IPS-20b (cell line): ENCODE measurements around the gene CYP4V2.

Experiments used
- H3K27ac ChIP-seq: one replicate; pipeline ENCODE4 v1.5.1; 2013; ENCODE audit warnings: low read length
- H3K27me3 ChIP-seq: 2 replicates; pipeline ENCODE4 v1.6.1; 2013; ENCODE audit warnings: mild to moderate bottlenecking, low read length, inconsistent platforms; ENCODE audit not compliant: insufficient read depth
- H3K36me3 ChIP-seq: 2 replicates; pipeline ENCODE4 v1.6.1; 2013; ENCODE audit warnings: low read depth, mild to moderate bottlenecking, inconsistent platforms, low read length, moderate library complexity; ENCODE audit not compliant: insufficient read depth
- H3K4me1 ChIP-seq: 2 replicates; pipeline ENCODE4 v1.6.1; 2013; ENCODE audit warnings: mild to moderate bottlenecking, control low read depth, inconsistent platforms, low read length, moderate library complexity; ENCODE audit not compliant: insufficient read depth
- H3K4me3 ChIP-seq: 2 replicates; pipeline ENCODE4 v1.5.1; 2013; ENCODE audit warnings: mild to moderate bottlenecking, low read length, inconsistent platforms
- H3K9ac ChIP-seq: 2 replicates; pipeline ENCODE4 v1.6.1; 2013; ENCODE audit warnings: low read depth, mild to moderate bottlenecking, inconsistent platforms, low read length, moderate library complexity
- H3K9me3 ChIP-seq: 2 replicates; pipeline ENCODE4 v1.6.1; 2013; ENCODE audit warnings: mild to moderate bottlenecking, low read depth, low read length, inconsistent platforms; ENCODE audit not compliant: insufficient read depth

CYP4V2 gene

GRCh38 chr4:186190581-186191199 is 677 bp upstream of the CYP4V2 start:
- Histone ChIP-seq H3K4me1 (peaks cover 17% of the 10 kb centered on the region; the same call in 1 of the 2 replicates), H3K4me3 (peak overlapping the region; percentile 86), H3K9me3 (no peaks in the 10 kb centered on the region), H3K9ac (peak overlapping the region; percentile 85; the same call in 1 of the 2 replicates), H3K27ac (peak overlapping the region; percentile 30), H3K36me3 (no peaks in the 10 kb centered on the region), H3K27me3 (no peaks in the 10 kb centered on the region; the same call in 1 of the 2 replicates)

GRCh38 chr4:186192066-186192612 is 772 bp downstream of the CYP4V2 start:
- H3K27ac ChIP-seq = peak overlapping the region; percentile 54

GRCh38 chr4:186193851-186194250 is 2.5 kb downstream of the CYP4V2 start:
- H3K27ac ChIP-seq = no peak overlapping the region
- no peaks in the 10 kb centered on the region for H3K36me3 ChIP-seq
- no peak overlapping the region for H3K4me3 ChIP-seq
- H3K27me3 ChIP-seq = no peaks in the 10 kb centered on the region; the same call in 1 of the 2 replicates
- H3K9me3 ChIP-seq = no peaks in the 10 kb centered on the region
- H3K9ac ChIP-seq = no peak overlapping the region
- peaks cover 17% of the 10 kb centered on the region; the same call in 1 of the 2 replicates for H3K4me1 ChIP-seq

More at GRCh38 chr4:186192066-186192612, 772 bp downstream of the CYP4V2 start:
- no peaks in the 10 kb centered on the region for H3K36me3 ChIP-seq
- H3K9ac ChIP-seq = peak overlapping the region; percentile 85; the same call in 1 of the 2 replicates
- H3K4me3 ChIP-seq = peak overlapping the region; percentile 86
- H3K4me1 ChIP-seq = peaks cover 17% of the 10 kb centered on the region; the same call in 1 of the 2 replicates
- H3K9me3 ChIP-seq = no peaks in the 10 kb centered on the region
- no peaks in the 10 kb centered on the region; the same call in 1 of the 2 replicates for H3K27me3 ChIP-seq

- no peak overlapping the region for H3K27ac ChIP-seq
- H3K4me1 ChIP-seq = 0 out of 2 replicates have a peak, but pooled peaks cover 3% of the 10 kb centered on the region
- H3K27me3 ChIP-seq = no peaks in the 10 kb centered on the region
- H3K9me3 ChIP-seq = no peaks in the 10 kb centered on the region
- no peaks in the 10 kb centered on the region for H3K36me3 ChIP-seq
- no peak overlapping the region for H3K4me3 ChIP-seq
- no peak overlapping the region for H3K9ac ChIP-seq
Observed at GRCh38 chr4:186196063-186196462, 4.7 kb downstream of the CYP4V2 start.

- Histone ChIP-seq H3K36me3 (no peaks in the 10 kb centered on the region), H3K27ac (no peak overlapping the region), H3K9ac (no peak overlapping the region), H3K4me3 (no peak overlapping the region), H3K27me3 (no peaks in the 10 kb centered on the region), H3K9me3 (no peaks in the 10 kb centered on the region), H3K4me1 (no peaks in the 10 kb centered on the region)
Observed at GRCh38 chr4:186200516-186200915, 9.1 kb downstream of the CYP4V2 start.

GRCh38 chr4:186201010-186201409 is 9.6 kb downstream of the CYP4V2 start:
- H3K4me3 ChIP-seq = no peak overlapping the region
- H3K9me3 ChIP-seq = no peaks in the 10 kb centered on the region
- H3K27me3 ChIP-seq = no peaks in the 10 kb centered on the region
- H3K36me3 ChIP-seq = no peaks in the 10 kb centered on the region
- H3K27ac ChIP-seq = no peak overlapping the region
- no peaks in the 10 kb centered on the region for H3K4me1 ChIP-seq
- no peak overlapping the region for H3K9ac ChIP-seq

- Histone ChIP-seq H3K36me3 (no peaks in the 10 kb centered on the region), H3K27ac (no peak overlapping the region), H3K9me3 (no peaks in the 10 kb centered on the region), H3K27me3 (no peaks in the 10 kb centered on the region), H3K9ac (no peak overlapping the region), H3K4me3 (no peak overlapping the region), H3K4me1 (no peaks in the 10 kb centered on the region)
Observed at GRCh38 chr4:186201535-186202230, 10.3 kb downstream of the CYP4V2 start.

GRCh38 chr4:186202490-186203140 is 11.2 kb downstream of the CYP4V2 start:
- no peak overlapping the region for H3K27ac ChIP-seq
- H3K4me1 ChIP-seq = no peaks in the 10 kb centered on the region
- H3K9ac ChIP-seq = no peak overlapping the region
- H3K36me3 ChIP-seq = no peaks in the 10 kb centered on the region
- H3K9me3 ChIP-seq = no peaks in the 10 kb centered on the region
- no peaks in the 10 kb centered on the region for H3K27me3 ChIP-seq
- no peak overlapping the region for H3K4me3 ChIP-seq

GRCh38 chr4:186203406-186203805 is 12.0 kb downstream of the CYP4V2 start:
- no peak overlapping the region for H3K9ac ChIP-seq
- no peak overlapping the region for H3K27ac ChIP-seq
- H3K4me1 ChIP-seq = no peaks in the 10 kb centered on the region
- H3K27me3 ChIP-seq = no peaks in the 10 kb centered on the region
- no peaks in the 10 kb centered on the region for H3K36me3 ChIP-seq
- no peak overlapping the region for H3K4me3 ChIP-seq
- no peaks in the 10 kb centered on the region for H3K9me3 ChIP-seq

GRCh38 chr4:186204103-186204559 is 12.8 kb downstream of the CYP4V2 start:
- H3K27ac ChIP-seq = no peak overlapping the region
- peaks cover 6% of the 10 kb centered on the region; the same call in 1 of the 2 replicates for H3K36me3 ChIP-seq
- H3K9me3 ChIP-seq = peaks cover 4% of the 10 kb centered on the region; the same call in 1 of the 2 replicates
- no peaks in the 10 kb centered on the region for H3K4me1 ChIP-seq
- H3K4me3 ChIP-seq = no peak overlapping the region; the same call in 1 of the 2 replicates
- H3K27me3 ChIP-seq = no peaks in the 10 kb centered on the region
- no peak overlapping the region for H3K9ac ChIP-seq

GRCh38 chr4:186204686-186205085 is 13.3 kb downstream of the CYP4V2 start:
- Histone ChIP-seq H3K27me3 (no peaks in the 10 kb centered on the region), H3K9ac (no peak overlapping the region), H3K4me1 (no peaks in the 10 kb centered on the region), H3K9me3 (peaks cover 9% of the 10 kb centered on the region; the same call in 1 of the 2 replicates), H3K36me3 (peaks cover 6% of the 10 kb centered on the region; the same call in 1 of the 2 replicates), H3K4me3 (no peak overlapping the region; the same call in 1 of the 2 replicates), H3K27ac (no peak overlapping the region)
